GM18951 (cell line): ENCODE data around the gene MTX3.

Experiments used
- POLR2A ChIP-seq: IDR thresholded peaks from 4 replicates; pipeline ENCODE4 v1.6.1; 2011; ENCODE audit warnings: mild to moderate bottlenecking; ENCODE audit not compliant: insufficient read length, insufficient read depth; ENCODE audit errors: extremely low read depth
- in situ Hi-C: fragments of 300-500 bp; cut with MboI; formaldehyde crosslinking; loops from one replicate; pipeline ENCODE4 v1.12.0; 2022; ENCODE audit warnings: low sequenced_read_pairs, mixed read lengths, inconsistent platforms; ENCODE audit not compliant: unreplicated experiment

MTX3 gene

GRCh38 chr5:80008995-80009765, 18.1 kb upstream of the MTX3 start:
- TF ChIP-seq POLR2A: no peak
- in situ Hi-C loops: no loop called here

GRCh38 chr5:80002677-80003076, 11.6 kb upstream of the MTX3 start:
- TF ChIP-seq POLR2A: no peak
- in situ Hi-C loops: no loop called here

GRCh38 chr5:79999722-80000121, 8.7 kb upstream of the MTX3 start:
- in situ Hi-C loops: no loop called here
- no peak for TF ChIP-seq POLR2A

- in situ Hi-C loops: no loop called here
- no peak for TF ChIP-seq POLR2A
Observed at GRCh38 chr5:79992891-79993657, 2.0 kb upstream of the MTX3 start.

DNA sequence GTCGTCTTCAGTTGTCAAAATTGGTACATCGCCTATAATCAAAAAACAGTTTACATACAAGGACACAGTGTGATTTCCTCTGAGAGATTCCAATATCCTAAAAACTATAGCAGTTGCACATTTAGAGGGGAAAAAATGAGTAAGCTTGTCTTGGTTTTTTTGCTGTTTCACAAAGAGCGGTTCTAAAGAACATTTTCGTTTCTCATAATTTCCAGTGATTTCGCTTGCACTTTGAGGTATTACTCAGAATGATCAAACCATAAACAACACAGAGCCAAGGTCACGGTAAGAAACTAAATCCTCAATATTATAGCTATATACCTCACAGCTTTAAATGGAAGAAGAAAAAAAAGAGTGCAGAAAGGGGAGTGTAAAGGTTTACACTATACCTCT, 861 bp downstream of the MTX3 start:
- in situ Hi-C loops: no loop called here
- no peak for TF ChIP-seq POLR2A

- in situ Hi-C loops: no loop called here
- TF ChIP-seq POLR2A: no peak
Observed at GRCh38 chr5:79986260-79986659, 4.8 kb downstream of the MTX3 start.

GRCh38 chr5:79985288-79985687, 5.8 kb downstream of the MTX3 start:
- in situ Hi-C loops: no loop called here
- TF ChIP-seq POLR2A: no peak

GRCh38 chr5:79984363-79984762, 6.7 kb downstream of the MTX3 start:
- TF ChIP-seq POLR2A: no peak
- in situ Hi-C loops: no loop called here

- TF ChIP-seq POLR2A: no peak
- in situ Hi-C loops: no loop called here
Observed at GRCh38 chr5:79983618-79984017, 7.4 kb downstream of the MTX3 start.

DNA sequence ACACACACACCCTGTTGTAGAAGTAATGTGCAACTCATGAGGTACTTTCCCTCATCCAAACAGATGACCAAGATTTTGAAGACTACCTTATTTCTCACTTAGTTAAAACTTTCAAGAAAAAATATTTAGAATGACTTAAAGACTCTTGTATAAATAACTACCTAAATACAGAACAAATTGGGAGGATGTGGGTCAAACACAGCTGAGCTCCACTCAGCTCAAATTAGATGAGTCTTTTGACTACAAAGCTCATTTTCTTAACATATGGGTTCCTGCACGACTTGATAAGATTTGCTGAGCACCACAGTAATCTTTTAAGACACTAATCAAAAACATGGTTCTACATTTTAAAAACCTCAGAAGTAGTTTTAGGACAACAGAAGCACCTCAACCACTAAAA, 8.9 kb downstream of the MTX3 start:
- in situ Hi-C loops: no loop called here
- TF ChIP-seq POLR2A: no peak

DNA sequence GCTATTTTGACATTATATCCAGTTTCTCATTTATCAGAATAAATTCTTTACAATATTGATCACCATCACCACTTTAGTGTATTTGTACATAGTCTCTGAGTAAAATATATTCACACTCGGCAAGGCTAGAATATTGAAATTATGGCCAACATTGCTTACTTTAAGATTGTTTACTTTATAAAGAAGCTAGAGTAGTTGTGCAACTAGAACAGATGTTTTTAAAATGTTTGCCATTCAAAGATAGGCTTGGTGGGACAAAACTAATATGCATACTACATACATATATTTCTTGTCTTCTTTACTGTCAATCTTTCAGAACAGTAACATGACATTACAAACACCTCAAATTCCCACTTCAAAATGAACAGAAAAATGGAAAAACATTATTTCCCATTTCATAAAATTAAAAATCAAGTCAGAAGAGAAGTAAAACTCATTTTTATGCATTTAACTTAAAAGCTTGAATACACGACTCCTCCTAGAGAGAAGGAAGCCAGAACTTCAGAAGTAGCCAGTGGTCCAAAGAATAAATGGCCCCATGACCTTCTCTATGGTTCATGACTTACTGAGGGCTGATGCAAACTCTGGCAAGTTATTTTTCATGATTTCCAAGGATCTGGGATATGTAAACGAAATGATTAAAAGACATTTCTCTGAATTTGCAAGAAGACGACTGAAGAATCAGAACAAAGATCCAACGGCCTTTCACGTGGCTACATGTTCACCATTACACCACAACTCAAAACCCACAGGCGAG, 14.1 kb downstream of the MTX3 start:
- in situ Hi-C loops: no loop called here
- no peak for TF ChIP-seq POLR2A

GRCh38 chr5:79975422-79975821, 15.6 kb downstream of the MTX3 start:
- no peak for TF ChIP-seq POLR2A
- in situ Hi-C loops: no loop called here

GRCh38 chr5:79974886-79975285, 16.2 kb downstream of the MTX3 start:
- no peak for TF ChIP-seq POLR2A
- in situ Hi-C loops: no loop called here
